Measurements from ENCODE around the gene B4GALNT1.

B4GALNT1 gene

GRCh38 chr12:57583008-57583831, 49.8 kb downstream of the B4GALNT1 start:
- DNase-seq: no peak

GRCh38 chr12:57582440-57582839, 50.6 kb downstream of the B4GALNT1 start:
- no peak for DNase-seq

- DNase-seq: no peak
These were observed 51.2 kb downstream of the B4GALNT1 start for GRCh38 chr12:57581802-57582201.

GRCh38 chr12:57580466-57580795, 52.6 kb downstream of the B4GALNT1 start:
- no peak for DNase-seq

GRCh38 chr12:57579677-57580465, 53.1 kb downstream of the B4GALNT1 start:
- no peak for DNase-seq

GRCh38 chr12:57579011-57579410, 54.0 kb downstream of the B4GALNT1 start:
- no peak for DNase-seq

- DNase-seq: no peak
These were observed 54.8 kb downstream of the B4GALNT1 start for GRCh38 chr12:57577981-57578758.

GRCh38 chr12:57576613-57577160, 56.3 kb downstream of the B4GALNT1 start:
- no peak for DNase-seq

Measured in cortex of kidney (tissue), 1 donor.